Muscle of leg (tissue), 11 donors: ENCODE results near the gene NAGS. TPM values are rescaled to one million over a fixed set of nuclear protein-coding genes. Genes with fewer than 3 reads are reported as not detected.

ENCODE experiments used
- DNase-seq: peaks from one replicate; pipeline ENCODE4 v3.0.0; 2013
- H3K27ac ChIP-seq: one replicate; pipeline ENCODE4 v1.5.1; 2013; ENCODE audit warnings: mild to moderate bottlenecking, low read length, control low read depth
- H3K27me3 ChIP-seq: one replicate; pipeline ENCODE4 v1.6.1; 2013; ENCODE audit warnings: low read length; ENCODE audit not compliant: control insufficient read depth, insufficient read depth
- H3K36me3 ChIP-seq: one replicate; pipeline ENCODE4 v1.6.1; 2013; ENCODE audit warnings: low read length; ENCODE audit not compliant: control insufficient read depth, insufficient read depth
- H3K4me1 ChIP-seq: one replicate; pipeline ENCODE4 v1.6.1; 2013; ENCODE audit warnings: low read length; ENCODE audit not compliant: control insufficient read depth, insufficient read depth
- H3K4me3 ChIP-seq: one replicate; pipeline ENCODE4 v1.5.1; 2013; ENCODE audit warnings: low read length, control low read depth
- H3K9me3 ChIP-seq: replicated peaks from 2 replicates; pipeline ENCODE4 v1.6.1; 2013; ENCODE audit warnings: low read depth, low read length; ENCODE audit not compliant: control insufficient read depth
- WGBS: methylation state at CpG from one replicate; pipeline ENCODE4 v1.1.5; 2013; ENCODE audit warnings: missing lambda C conversion rate; ENCODE audit not compliant: insufficient coverage; 5-methylcytosine and 5-hydroxymethylcytosine counted together
- polyA plus RNA-seq, 8 donors: library from polyadenylated mRNA; unstranded; fragments of 120-200 nt; gene quantifications; one replicate each; pipeline versions ENCODE4 v1.2.1 to v1.2.3, GENCODE V29; 2013; ENCODE audit warnings: inconsistent platforms in 1 of 8, low replicate concordance in 1 of 8; ENCODE audit not compliant: insufficient read length in 8 of 8, insufficient read depth in 1 of 8
- total RNA-seq: library from RNA; stranded (reverse); fragments of 120-200 nt; gene quantifications from one replicate; pipeline ENCODE4 v1.2.4, GENCODE V29; 2013

The NAGS gene
- total and polyA plus RNA-seq, 9 donors = 0.38 to 2.3 (median 0.58) TPM

DNA sequence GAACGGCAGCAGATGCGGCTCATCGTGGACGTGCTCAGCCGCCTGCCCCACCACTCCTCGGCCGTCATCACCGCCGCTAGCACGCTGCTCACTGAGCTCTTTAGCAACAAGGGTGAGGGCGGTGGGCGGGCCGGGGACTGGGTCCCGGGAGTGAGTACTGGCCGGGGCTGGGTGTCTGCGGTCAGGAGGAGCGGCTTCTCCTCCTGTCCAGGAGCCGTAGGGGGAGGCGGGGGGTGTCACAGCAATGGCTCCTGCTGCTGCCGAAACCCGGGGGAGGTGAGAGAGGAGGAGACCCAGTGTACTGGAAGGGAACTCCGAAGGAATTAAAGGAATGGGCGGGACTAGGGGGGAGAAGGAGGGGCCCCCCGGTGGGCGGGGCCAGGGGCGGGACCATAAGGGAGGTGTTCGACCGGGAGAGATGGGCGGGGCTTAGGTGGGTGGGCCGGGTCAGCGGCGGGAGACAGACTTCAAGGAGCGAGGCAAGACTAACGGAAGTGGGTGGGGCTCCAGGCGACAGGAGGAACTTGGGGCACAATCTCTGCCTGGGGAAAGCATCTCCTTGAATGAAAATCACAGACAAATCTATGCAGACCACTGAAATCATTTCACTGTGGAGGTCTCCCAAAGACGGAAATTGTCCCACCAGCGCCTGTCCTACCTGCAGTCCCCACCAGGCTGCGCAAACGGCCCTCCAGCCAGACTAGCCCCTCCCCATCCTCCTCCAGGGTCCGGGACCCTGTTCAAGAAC lies 2.4 kb downstream of the NAGS start:
- WGBS = 1% methylated on average over 31 of the region's 40 CpGs
- no peaks in the 10 kb centered on the region for H3K9me3 ChIP-seq
- peaks cover 67% of the 10 kb centered on the region for H3K27me3 ChIP-seq
- H3K4me1 ChIP-seq = peaks cover 39% of the 10 kb centered on the region
- H3K4me3 ChIP-seq = peak overlapping the region; percentile 70
- DNase-seq = peak; percentile 96
- H3K36me3 ChIP-seq = peaks cover 18% of the 10 kb centered on the region
- peak overlapping the region; percentile 35 for H3K27ac ChIP-seq

DNA sequence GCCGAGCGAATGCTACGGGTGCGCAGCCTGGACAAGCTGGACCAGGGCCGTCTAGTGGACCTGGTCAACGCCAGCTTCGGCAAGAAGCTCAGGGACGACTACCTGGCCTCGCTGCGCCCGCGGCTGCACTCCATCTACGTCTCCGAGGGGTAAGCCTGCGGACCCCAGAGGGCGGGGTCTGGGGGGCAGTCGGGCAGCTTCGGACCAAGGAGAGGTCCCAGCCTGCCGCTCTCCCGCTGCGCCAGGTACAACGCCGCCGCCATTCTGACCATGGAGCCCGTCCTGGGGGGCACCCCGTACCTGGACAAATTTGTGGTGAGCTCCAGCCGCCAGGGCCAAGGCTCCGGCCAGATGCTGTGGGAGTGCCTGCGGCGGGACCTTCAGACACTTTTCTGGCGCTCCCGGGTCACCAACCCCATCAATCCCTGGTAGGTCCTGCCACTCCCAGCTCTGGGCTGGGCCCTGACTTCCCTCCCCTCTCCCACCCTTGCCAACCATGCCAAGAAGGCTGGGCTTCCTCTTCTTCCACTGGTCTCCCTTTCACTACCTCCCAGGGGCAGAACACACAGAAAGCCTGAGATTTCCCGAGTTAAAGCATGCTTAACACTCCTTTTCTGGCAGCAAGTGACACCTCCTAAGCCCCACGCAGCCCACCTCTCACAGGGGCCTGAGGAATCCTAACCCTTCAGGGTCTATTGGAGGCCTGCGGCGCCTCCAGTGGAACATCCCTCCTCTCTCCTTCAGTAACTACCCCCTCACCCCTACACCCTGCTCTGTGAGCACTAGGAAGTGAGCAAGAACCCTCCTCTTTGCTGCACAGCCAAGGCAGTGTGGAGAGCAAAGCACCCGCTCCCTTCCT lies 3.2 kb downstream of the NAGS start:
- Histone ChIP-seq H3K9me3 (no peaks in the 10 kb centered on the region), H3K4me1 (peaks cover 39% of the 10 kb centered on the region), H3K4me3 (peak overlapping the region; percentile 70), H3K27me3 (peaks cover 59% of the 10 kb centered on the region), H3K27ac (peak overlapping the region; percentile 1), H3K36me3 (peaks cover 26% of the 10 kb centered on the region)
- under 1% methylated on average over 35 of the region's 37 CpGs for WGBS
- DNase-seq = peak; percentile 37

GRCh38 chr17:44008205-44008909 lies 3.9 kb downstream of the NAGS start:
- no peak overlapping the region for H3K27ac ChIP-seq
- H3K9me3 ChIP-seq = no peaks in the 10 kb centered on the region
- H3K4me1 ChIP-seq = peaks cover 39% of the 10 kb centered on the region
- peaks cover 31% of the 10 kb centered on the region for H3K36me3 ChIP-seq
- H3K4me3 ChIP-seq = no peak overlapping the region
- H3K27me3 ChIP-seq = peaks cover 52% of the 10 kb centered on the region
- no peak for DNase-seq
- 100% methylated on average over 2 of the region's 6 CpGs for WGBS

DNA sequence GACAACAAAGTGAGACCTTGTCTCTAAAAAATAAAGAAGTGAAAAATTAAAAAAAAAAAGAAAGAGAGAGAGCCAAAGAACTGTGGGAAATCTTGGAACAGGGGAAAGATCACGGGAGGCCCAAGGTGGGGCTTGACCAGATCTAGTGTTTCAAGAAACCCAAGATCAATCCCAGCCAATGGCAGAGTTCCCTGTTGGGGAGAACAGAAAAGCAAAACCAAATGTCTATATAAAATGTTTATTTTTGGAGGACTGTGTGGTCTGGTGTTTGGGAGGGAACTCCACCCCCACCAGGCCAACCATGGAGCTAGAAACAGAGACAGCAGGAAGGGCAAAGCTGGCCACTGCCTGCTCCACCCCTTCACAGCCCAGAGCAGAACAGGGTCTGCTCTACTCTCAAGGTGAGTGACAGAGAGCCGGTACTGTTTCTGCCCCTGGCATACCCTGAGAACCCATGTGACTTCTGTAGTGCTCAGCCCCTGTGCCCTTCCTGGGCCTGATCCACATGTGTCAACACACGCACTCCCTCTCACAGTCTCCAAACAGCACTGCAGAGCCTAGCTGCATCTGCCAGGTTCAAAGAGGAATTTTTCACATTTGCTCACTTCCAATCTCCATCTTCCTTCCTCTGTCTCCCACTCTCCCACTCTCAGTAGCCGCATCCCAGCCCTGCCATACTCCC lies 6.7 kb downstream of the NAGS start:
- no peak for DNase-seq
- H3K27me3 ChIP-seq = peaks cover 25% of the 10 kb centered on the region

GRCh38 chr17:44011876-44012275 lies 7.5 kb downstream of the NAGS start:
- Histone ChIP-seq H3K36me3 (peaks cover 31% of the 10 kb centered on the region), H3K27me3 (peaks cover 17% of the 10 kb centered on the region), H3K4me1 (peaks cover 21% of the 10 kb centered on the region), H3K27ac (no peak overlapping the region), H3K9me3 (no peaks in the 10 kb centered on the region), H3K4me3 (no peak overlapping the region)
- 85% methylated on average over 8 of the region's 9 CpGs for WGBS
- DNase-seq = no peak

More for the DNA sequence above, 6.7 kb downstream of the NAGS start:
- 43% methylated on average over 4 of the region's 4 CpGs for WGBS
- no peaks in the 10 kb centered on the region for H3K9me3 ChIP-seq
- H3K4me3 ChIP-seq = no peak overlapping the region
- peaks cover 27% of the 10 kb centered on the region for H3K4me1 ChIP-seq
- no peak overlapping the region for H3K27ac ChIP-seq
- peaks cover 31% of the 10 kb centered on the region for H3K36me3 ChIP-seq

DNA sequence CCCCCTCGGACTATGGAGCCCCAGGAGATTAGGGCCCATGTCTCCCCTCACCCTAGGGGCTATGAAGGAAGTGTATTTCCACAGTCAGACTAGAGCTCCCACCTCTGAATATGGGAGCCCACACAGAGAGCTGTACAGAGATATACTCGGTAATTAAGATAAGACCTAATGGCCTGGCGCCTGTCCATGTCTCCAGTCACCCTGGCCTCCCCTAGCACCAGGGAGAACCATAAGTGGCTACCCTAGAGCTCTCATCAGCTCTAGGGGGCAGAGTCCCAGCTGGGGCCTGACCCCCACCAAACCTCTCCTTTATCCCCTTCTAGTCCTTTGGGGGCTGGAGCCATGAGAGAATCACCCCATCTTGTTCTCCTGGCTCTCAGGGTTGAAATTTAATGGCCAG lies 8.0 kb downstream of the NAGS start:
- Histone ChIP-seq H3K27me3 (peaks cover 12% of the 10 kb centered on the region), H3K27ac (no peak overlapping the region), H3K9me3 (no peaks in the 10 kb centered on the region), H3K36me3 (peaks cover 31% of the 10 kb centered on the region), H3K4me3 (no peak overlapping the region), H3K4me1 (peaks cover 16% of the 10 kb centered on the region)
- WGBS = 93% methylated on average over 2 of the region's 3 CpGs
- no peak for DNase-seq

DNA sequence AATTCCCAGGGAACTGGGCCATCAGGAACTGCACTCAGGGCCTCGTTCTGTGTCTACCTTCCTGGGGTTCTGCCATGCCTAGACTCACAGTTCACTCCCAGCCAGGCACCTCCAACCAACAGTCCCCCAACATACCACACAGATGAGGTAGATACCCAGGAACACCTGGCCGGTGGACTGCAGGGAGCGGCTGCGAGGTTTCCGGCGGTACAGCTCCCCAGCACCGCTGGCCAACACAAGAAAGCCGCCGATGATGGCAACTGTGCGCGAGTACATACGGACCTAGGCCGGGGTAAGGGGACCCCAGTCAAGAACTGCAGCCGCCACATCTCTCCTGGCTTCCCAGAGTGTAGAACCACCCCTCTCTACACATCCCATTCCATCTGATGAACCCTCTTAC lies 8.5 kb downstream of the NAGS start:
- Histone ChIP-seq H3K36me3 (peaks cover 31% of the 10 kb centered on the region), H3K27ac (no peak overlapping the region), H3K4me1 (peaks cover 11% of the 10 kb centered on the region), H3K9me3 (no peaks in the 10 kb centered on the region), H3K4me3 (no peak overlapping the region), H3K27me3 (peaks cover 7% of the 10 kb centered on the region)
- DNase-seq = no peak
- 71% methylated on average over 2 of the region's 14 CpGs for WGBS

DNA sequence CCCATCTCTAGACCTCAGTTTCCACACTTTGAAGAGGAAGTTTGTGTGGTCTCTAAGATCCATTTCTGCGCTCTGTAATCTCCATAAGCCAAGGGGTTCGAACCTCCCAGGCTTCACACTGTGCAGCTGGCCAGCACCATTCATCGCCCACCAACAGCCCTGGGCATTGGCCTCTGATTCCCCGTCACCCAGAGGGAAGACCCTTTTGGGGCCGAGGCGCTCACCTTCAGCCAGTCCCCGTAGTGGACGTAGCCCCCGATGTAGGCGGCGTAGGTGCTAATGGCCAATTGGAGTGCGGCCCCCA lies 9.7 kb downstream of the NAGS start:
- H3K27ac ChIP-seq = no peak overlapping the region

GRCh38 chr17:44014437-44015172 lies 10.2 kb downstream of the NAGS start, which contains the start of gene TMEM101:
TMEM101 (minus strand) TSS chr17:44014963; CDS start chr17:44014952, 11 bp downstream.
- peak; percentile 97 for DNase-seq
- Histone ChIP-seq H3K27me3 (no peaks in the 10 kb centered on the region), H3K4me3 (peak within 1 kb of the TSS; percentile 72), H3K27ac (peak within 1 kb of the TSS; percentile 74), H3K4me1 (peaks cover 6% of the 10 kb centered on the region), H3K9me3 (no peaks in the 10 kb centered on the region), H3K36me3 (peaks cover 25% of the 10 kb centered on the region)
- WGBS = under 1% methylated on average over 35 of the region's 43 CpGs

More for the DNA sequence above, 9.7 kb downstream of the NAGS start:
- DNase-seq = no peak
- Histone ChIP-seq H3K9me3 (no peaks in the 10 kb centered on the region), H3K27me3 (no peaks in the 10 kb centered on the region), H3K36me3 (peaks cover 31% of the 10 kb centered on the region), H3K4me3 (peak overlapping the region; percentile 72), H3K4me1 (peaks cover 6% of the 10 kb centered on the region)
- WGBS = 2% methylated on average over 11 of the region's 12 CpGs
